Adipose tissue (tissue), 3 donors: ENCODE data around the gene TBCK. TPM values are rescaled to one million over a fixed set of nuclear protein-coding genes. Genes with fewer than 3 reads are reported as not detected.
"Not testable (repeated sequence)": the region's sequence is repeated elsewhere in the genome, so short reads cannot be mapped to it uniquely, and the experiment has no call there.

Experiments used
- H3K27ac ChIP-seq: one replicate; pipeline ENCODE4 v1.5.1; 2013; ENCODE audit warnings: low read depth, low read length
- WGBS, 3 donors: extraction: QIAGEN DNeasy Blood & Tissue Kit; methylation state at CpG; one replicate each; pipeline ENCODE4 v1.1.7; 2013; 5-methylcytosine and 5-hydroxymethylcytosine counted together
- polyA plus RNA-seq, 3 donors: library from polyadenylated mRNA; stranded (reverse); fragments of 200-250 nt; gene quantifications; one replicate each; pipeline ENCODE4 v1.2.3, GENCODE V29; 2013
- donor health status: healthy with polysubstance abuse.
- donor health status: Bipolar disorder and iron deficiency.
- donor health status: healthy.

TBCK gene
- polyA plus RNA-seq, 3 donors: 6.4 to 14.2 (median 9.2) TPM

- 61 to 93% (median 70%) methylated on average over 1 of the region's 1 CpG for WGBS, 3 donors
- no peak overlapping the region for H3K27ac ChIP-seq
Measured at GRCh38 chr4:106165351-106166010, 150.5 kb downstream of the TBCK start.

GRCh38 chr4:106162278-106162677, 153.7 kb downstream of the TBCK start:
- 96 to 98% (median 97%) methylated on average over 3 of the region's 3 CpGs for WGBS, 3 donors
- no peak overlapping the region for H3K27ac ChIP-seq

GRCh38 chr4:106160560-106160959, 155.4 kb downstream of the TBCK start:
- 79 to 96% (median 86%) methylated on average over 2 of the region's 2 CpGs for WGBS, 3 donors

GRCh38 chr4:106149911-106150310, 166.1 kb downstream of the TBCK start:
- 84 to 100% (median 93%) methylated on average over 2 of the region's 2 CpGs for WGBS, 3 donors

More at GRCh38 chr4:106160560-106160959, 155.4 kb downstream of the TBCK start:
- no peak overlapping the region for H3K27ac ChIP-seq

GRCh38 chr4:106149026-106149425, 167.0 kb downstream of the TBCK start:
- no peak overlapping the region for H3K27ac ChIP-seq
- 86 to 96% (median 92%) methylated on average over 1 of the region's 1 CpG for WGBS, 3 donors

More at GRCh38 chr4:106149911-106150310, 166.1 kb downstream of the TBCK start:
- H3K27ac ChIP-seq: no peak overlapping the region

- WGBS, 3 donors: 81 to 83% (median 82%) methylated on average over 3 of the region's 3 CpGs
Measured at GRCh38 chr4:106142616-106143127, 173.3 kb downstream of the TBCK start.

GRCh38 chr4:106140601-106141000, 175.4 kb downstream of the TBCK start:
- H3K27ac ChIP-seq: no peak overlapping the region
- 71 to 84% (median 84%) methylated on average over 1 of the region's 1 CpG for WGBS, 3 donors

More at GRCh38 chr4:106142616-106143127, 173.3 kb downstream of the TBCK start:
- H3K27ac ChIP-seq: no peak overlapping the region

- H3K27ac ChIP-seq: no peak overlapping the region
Measured at GRCh38 chr4:106136777-106137331, 179.2 kb downstream of the TBCK start.

- H3K27ac ChIP-seq: no peak overlapping the region
Measured at GRCh38 chr4:106132045-106132444, 184.0 kb downstream of the TBCK start.

- H3K27ac ChIP-seq: no peak overlapping the region
- 98 to 100% (median 98%) methylated on average over 2 of the region's 2 CpGs for WGBS, 3 donors
Measured at GRCh38 chr4:106126062-106126461, 189.9 kb downstream of the TBCK start.

- WGBS, 3 donors: 97 to 99% (median 98%) methylated on average over 23 to 25 of the region's 28 CpGs
- not testable (repeated sequence) for H3K27ac ChIP-seq
Measured at GRCh38 chr4:106119949-106120555, 196.0 kb downstream of the TBCK start.

- no peak overlapping the region for H3K27ac ChIP-seq
- WGBS, 3 donors: 88 to 98% (median 93%) methylated on average over 2 of the region's 2 CpGs
Measured at GRCh38 chr4:106116025-106116424, 200.0 kb downstream of the TBCK start.

GRCh38 chr4:106114270-106114669, 201.7 kb downstream of the TBCK start:
- 88 to 97% (median 96%) methylated on average over 8 of the region's 8 CpGs for WGBS, 3 donors
- H3K27ac ChIP-seq: no peak overlapping the region

- H3K27ac ChIP-seq: not testable (repeated sequence)
- 92 to 98% (median 96%) methylated on average over 2 of the region's 2 CpGs for WGBS, 3 donors
Measured at GRCh38 chr4:106111778-106112469, 204.1 kb downstream of the TBCK start.

GRCh38 chr4:106109929-106110328, 206.1 kb downstream of the TBCK start:
- H3K27ac ChIP-seq: no peak overlapping the region
- WGBS, 3 donors: 88 to 98% (median 95%) methylated on average over 6 of the region's 6 CpGs

GRCh38 chr4:106105697-106106096, 210.3 kb downstream of the TBCK start:
- 95 to 98% (median 97%) methylated on average over 4 of the region's 4 CpGs for WGBS, 3 donors
- no peak overlapping the region for H3K27ac ChIP-seq

GRCh38 chr4:106104276-106104675, 211.7 kb downstream of the TBCK start:
- 96 to 100% (median 100%) methylated on average over 1 of the region's 1 CpG for WGBS, 3 donors
- no peak overlapping the region for H3K27ac ChIP-seq

- H3K27ac ChIP-seq: no peak overlapping the region
- 39 to 92% (median 79%) methylated on average over 1 of the region's 1 CpG for WGBS, 3 donors
Measured at GRCh38 chr4:106096454-106096853, 219.6 kb downstream of the TBCK start.

GRCh38 chr4:106095408-106095807, 220.6 kb downstream of the TBCK start:
- WGBS, 3 donors: 33 to 63% (median 60%) methylated on average over 2 of the region's 2 CpGs
- no peak overlapping the region for H3K27ac ChIP-seq
